Measurements from ENCODE around the gene NEK8.

DNA sequence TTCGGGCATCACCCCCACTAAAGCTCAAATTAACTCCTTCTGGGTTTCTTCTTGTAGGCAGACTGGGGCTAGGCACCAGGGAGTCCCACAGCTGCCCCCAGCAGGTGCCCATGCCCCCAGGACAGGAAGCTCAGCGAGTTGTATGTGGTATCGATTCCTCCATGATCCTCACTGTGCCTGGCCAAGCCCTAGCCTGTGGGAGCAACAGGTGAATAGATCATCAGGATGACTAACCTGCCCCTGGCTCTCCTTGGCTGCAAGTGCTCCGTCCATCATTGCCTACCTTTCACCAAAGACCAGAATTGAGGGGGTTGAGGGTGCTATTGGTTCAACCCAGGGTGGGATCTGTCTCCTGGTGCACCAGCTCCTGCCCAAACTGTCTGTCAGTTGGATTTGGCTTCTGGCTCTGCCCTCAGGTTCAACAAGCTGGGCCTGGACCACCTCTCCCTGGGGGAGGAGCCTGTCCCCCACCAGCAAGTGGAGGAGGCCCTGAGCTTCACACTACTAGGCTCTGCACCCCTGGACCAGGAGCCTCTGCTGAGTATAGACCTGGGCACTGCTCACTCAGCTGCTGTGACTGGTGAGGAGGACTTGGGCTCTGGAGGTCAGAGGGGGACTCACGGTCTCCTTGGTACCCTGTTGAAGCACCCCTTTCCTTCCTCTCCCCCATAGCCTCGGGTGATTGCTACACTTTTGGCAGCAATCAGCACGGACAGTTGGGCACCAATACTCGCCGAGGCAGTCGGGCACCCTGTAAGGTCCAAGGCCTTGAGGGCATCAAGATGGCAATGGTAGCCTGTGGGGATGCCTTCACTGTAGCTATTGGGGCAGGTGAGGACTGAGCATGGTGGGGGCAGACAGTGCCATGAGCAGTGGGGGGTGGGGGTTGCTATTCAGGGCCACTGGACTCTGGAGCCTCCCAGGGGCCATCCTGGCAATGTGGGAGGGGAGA lies 12.1 kb downstream of the NEK8 start:
- TF ChIP-seq CTCF (IDR thresholded peaks at IDR 0.05) = no peak
- TF ChIP-seq POLR2A (IDR thresholded peaks at IDR 0.05) = no peak
